Measurements from ENCODE around the gene POLR2F.

The POLR2F gene

GRCh38 chr22:37909766-37910165 lies 43.7 kb upstream of the POLR2F start:
- DNase-seq (ENCODE audit: low read depth in 2 of 2) = no peak
- H3K4me3 ChIP-seq (replicated peaks in 1 of 2; ENCODE audit: low read depth in 2 of 2, low read length in 2 of 2) = no peak overlapping the region
- TF ChIP-seq, protein P1, sequence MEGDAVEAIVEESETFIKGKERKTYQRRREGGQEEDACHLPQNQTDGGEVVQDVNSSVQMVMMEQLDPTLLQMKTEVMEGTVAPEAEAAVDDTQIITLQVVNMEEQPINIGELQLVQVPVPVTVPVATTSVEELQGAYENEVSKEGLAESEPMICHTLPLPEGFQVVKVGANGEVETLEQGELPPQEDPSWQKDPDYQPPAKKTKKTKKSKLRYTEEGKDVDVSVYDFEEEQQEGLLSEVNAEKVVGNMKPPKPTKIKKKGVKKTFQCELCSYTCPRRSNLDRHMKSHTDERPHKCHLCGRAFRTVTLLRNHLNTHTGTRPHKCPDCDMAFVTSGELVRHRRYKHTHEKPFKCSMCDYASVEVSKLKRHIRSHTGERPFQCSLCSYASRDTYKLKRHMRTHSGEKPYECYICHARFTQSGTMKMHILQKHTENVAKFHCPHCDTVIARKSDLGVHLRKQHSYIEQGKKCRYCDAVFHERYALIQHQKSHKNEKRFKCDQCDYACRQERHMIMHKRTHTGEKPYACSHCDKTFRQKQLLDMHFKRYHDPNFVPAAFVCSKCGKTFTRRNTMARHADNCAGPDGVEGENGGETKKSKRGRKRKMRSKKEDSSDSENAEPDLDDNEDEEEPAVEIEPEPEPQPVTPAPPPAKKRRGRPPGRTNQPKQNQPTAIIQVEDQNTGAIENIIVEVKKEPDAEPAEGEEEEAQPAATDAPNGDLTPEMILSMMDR (IDR thresholded peaks at IDR 0.05; ENCODE audit: low read depth, low read length) = no peak

GRCh38 chr22:37910890-37911672 lies 42.4 kb upstream of the POLR2F start:
- DNase-seq (ENCODE audit: low read depth in 2 of 2) = no peak
- no peak overlapping the region for H3K4me3 ChIP-seq (replicated peaks in 1 of 2; ENCODE audit: low read depth in 2 of 2, low read length in 2 of 2)
- TF ChIP-seq, protein P1 (IDR thresholded peaks at IDR 0.05; ENCODE audit: low read depth, low read length) = no peak

GRCh38 chr22:37911697-37912096 lies 41.8 kb upstream of the POLR2F start:
- no peak overlapping the region for H3K4me3 ChIP-seq (replicated peaks in 1 of 2; ENCODE audit: low read depth in 2 of 2, low read length in 2 of 2)
- no peak for DNase-seq (ENCODE audit: low read depth in 2 of 2)
- TF ChIP-seq, protein P1 (IDR thresholded peaks at IDR 0.05; ENCODE audit: low read depth, low read length) = no peak

GRCh38 chr22:37912171-37912570 lies 41.3 kb upstream of the POLR2F start:
- H3K4me3 ChIP-seq (replicated peaks in 1 of 2; ENCODE audit: low read depth in 2 of 2, low read length in 2 of 2) = no peak overlapping the region
- TF ChIP-seq, protein P1 (IDR thresholded peaks at IDR 0.05; ENCODE audit: low read depth, low read length) = no peak
- no peak for DNase-seq (ENCODE audit: low read depth in 2 of 2)

DNA sequence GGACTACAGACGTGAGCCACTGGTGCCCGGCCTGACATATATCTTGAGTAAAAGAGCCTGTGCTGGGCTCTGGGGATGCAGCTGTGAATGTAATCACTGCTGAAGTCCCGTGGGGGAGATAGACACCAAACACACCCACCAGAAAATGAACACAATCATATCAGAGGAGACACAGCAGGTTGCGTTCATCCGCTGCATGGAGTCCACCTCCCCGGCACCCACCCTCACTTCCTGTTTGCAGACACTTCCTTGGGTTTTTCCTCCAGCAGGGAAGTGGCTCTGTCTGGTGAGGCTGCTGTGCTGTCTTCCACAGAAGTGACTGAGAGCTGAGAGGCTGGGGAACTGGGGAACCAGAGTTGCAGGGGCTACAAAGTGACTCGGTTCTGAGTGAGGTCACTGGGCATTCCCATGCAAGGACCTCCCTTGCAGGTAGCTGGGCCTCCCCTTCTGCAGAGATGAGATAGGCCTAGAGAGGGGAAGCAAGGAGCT lies 40.2 kb upstream of the POLR2F start:
- H3K4me3 ChIP-seq (replicated peaks in 1 of 2; ENCODE audit: low read depth in 2 of 2, low read length in 2 of 2) = no peak overlapping the region
- TF ChIP-seq, protein P1 (IDR thresholded peaks at IDR 0.05; ENCODE audit: low read depth, low read length) = no peak
- DNase-seq (ENCODE audit: low read depth in 2 of 2) = no peak

- DNase-seq (ENCODE audit: low read depth in 2 of 2) = no peak
- TF ChIP-seq, protein P1 (IDR thresholded peaks at IDR 0.05; ENCODE audit: low read depth, low read length) = no peak
- H3K4me3 ChIP-seq (replicated peaks in 1 of 2; ENCODE audit: low read depth in 2 of 2, low read length in 2 of 2) = no peak overlapping the region
Measured at GRCh38 chr22:37916311-37916710, 37.2 kb upstream of the POLR2F start.
